ENCODE measurements around the gene SPNS3.
A peak's percentile ranks its signal among the peaks of the same experiment; 100 is the strongest.

The SPNS3 gene, protein sequence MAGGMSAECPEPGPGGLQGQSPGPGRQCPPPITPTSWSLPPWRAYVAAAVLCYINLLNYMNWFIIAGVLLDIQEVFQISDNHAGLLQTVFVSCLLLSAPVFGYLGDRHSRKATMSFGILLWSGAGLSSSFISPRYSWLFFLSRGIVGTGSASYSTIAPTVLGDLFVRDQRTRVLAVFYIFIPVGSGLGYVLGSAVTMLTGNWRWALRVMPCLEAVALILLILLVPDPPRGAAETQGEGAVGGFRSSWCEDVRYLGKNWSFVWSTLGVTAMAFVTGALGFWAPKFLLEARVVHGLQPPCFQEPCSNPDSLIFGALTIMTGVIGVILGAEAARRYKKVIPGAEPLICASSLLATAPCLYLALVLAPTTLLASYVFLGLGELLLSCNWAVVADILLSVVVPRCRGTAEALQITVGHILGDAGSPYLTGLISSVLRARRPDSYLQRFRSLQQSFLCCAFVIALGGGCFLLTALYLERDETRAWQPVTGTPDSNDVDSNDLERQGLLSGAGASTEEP

DNA sequence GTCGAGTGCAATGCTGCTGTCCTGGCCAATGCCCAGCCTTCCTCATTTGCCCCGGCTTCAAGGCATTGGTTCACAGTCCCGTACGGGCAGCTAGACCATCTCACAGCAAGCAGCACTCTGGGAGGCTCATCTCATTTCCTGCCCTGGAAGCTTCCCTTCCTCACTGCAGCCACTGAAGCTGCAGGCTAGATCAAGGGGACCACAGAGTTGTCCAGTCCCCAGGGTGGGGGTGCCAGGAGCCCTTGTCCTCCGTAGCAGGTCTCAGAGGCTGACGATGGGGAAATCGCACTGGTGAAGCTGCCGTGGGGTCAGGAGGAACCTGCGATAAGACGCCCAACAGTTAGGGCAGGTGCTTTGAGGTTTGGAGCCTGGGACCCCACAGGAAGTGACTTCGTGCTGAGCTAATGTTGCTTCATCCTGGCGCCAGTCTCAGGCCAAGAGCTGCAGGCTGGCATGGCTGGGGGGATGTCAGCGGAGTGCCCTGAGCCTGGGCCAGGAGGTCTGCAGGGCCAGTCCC is at the start of gene SPNS3:
TSS of gene SPNS3 (plus strand) at position 426 of the 517 bp plus-strand sequence. CDS start at position 454, 28 bp downstream.
- TF ChIP-seq, protein P1, sequence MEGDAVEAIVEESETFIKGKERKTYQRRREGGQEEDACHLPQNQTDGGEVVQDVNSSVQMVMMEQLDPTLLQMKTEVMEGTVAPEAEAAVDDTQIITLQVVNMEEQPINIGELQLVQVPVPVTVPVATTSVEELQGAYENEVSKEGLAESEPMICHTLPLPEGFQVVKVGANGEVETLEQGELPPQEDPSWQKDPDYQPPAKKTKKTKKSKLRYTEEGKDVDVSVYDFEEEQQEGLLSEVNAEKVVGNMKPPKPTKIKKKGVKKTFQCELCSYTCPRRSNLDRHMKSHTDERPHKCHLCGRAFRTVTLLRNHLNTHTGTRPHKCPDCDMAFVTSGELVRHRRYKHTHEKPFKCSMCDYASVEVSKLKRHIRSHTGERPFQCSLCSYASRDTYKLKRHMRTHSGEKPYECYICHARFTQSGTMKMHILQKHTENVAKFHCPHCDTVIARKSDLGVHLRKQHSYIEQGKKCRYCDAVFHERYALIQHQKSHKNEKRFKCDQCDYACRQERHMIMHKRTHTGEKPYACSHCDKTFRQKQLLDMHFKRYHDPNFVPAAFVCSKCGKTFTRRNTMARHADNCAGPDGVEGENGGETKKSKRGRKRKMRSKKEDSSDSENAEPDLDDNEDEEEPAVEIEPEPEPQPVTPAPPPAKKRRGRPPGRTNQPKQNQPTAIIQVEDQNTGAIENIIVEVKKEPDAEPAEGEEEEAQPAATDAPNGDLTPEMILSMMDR (IDR thresholded peaks at IDR 0.05; ENCODE audit: borderline replicate concordance, control extremely low read depth, extremely low read depth, insufficient read depth, missing control alignments): no peak
- DNase-seq (ENCODE audit: low spot score): peak; percentile 38
- in situ Hi-C loops (cut with MboI; ENCODE audit: low sequenced_read_pairs, unreplicated experiment): loop anchor here (10.0 kb wide), 1 partner anchor 191 kb away; no protein-coding TSS in a partner anchor

DNA sequence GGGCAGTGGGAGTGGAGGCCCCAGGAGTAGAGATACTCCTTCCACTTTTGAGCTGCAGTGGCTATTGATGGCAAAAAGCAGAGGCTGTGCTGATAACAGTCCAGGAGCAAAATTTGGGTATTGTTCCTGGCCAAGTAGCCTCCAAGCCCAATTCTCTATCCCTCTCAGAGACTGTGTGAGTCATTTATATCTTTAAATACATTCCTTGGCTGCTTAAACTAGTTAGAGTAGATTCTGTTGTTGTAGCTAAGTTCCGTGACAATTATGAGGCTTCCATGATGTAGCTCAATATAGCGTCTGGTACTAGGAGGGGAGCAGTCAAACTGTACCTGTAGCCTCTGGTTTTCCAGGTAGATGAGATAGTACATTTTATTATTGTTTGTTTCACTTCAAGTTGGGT is 47.3 kb upstream of the SPNS3 start:
- TF ChIP-seq, protein P1 (IDR thresholded peaks at IDR 0.05; ENCODE audit: borderline replicate concordance, control extremely low read depth, extremely low read depth, insufficient read depth, missing control alignments): no peak
- in situ Hi-C loops (cut with MboI; ENCODE audit: low sequenced_read_pairs, unreplicated experiment): no loop called here
- no peak for DNase-seq (ENCODE audit: low spot score)

DNA sequence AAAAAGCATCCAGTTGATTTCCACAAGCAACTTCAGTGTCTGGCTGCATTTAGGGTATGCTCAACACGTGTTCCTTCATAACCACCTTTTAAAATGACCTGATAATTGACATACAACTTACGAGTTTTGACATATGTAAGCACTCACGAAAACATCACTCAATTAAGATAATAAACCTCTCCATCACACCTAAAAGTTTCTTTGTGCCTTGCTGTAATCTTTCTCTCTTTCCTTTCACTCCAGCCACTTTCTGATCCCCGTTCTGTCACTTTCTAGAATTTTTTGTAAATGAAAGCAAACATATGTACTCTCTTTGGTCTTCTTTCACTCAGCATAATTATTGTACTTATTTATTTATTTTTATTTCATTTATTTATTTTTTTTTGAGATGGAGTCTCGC is 46.6 kb upstream of the SPNS3 start:
- in situ Hi-C loops (cut with MboI; ENCODE audit: low sequenced_read_pairs, unreplicated experiment): no loop called here

DNA sequence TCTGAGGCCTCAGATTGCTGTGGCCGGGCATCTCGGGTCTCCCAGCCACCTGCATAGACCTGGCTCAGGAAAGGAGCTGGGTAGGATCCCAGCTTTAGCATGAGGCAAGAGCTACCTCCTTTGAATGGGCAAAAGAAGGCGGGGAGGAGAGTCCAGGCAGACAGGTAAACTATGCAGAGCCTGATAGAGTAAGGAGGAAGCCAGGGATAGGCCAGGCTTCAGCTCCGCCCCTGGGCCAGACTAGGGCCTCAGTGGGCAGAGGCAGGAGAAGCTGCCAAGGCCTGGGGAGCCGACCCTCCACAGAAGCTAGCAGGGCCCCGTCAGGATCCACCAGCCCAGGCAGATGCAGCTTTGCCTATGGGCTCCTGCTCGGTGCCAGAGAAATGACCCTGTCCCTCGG is 44.7 kb upstream of the SPNS3 start:
- TF ChIP-seq, protein P1 (IDR thresholded peaks at IDR 0.05; ENCODE audit: borderline replicate concordance, control extremely low read depth, extremely low read depth, insufficient read depth, missing control alignments): no peak
- DNase-seq (ENCODE audit: low spot score): no peak
- in situ Hi-C loops (cut with MboI; ENCODE audit: low sequenced_read_pairs, unreplicated experiment): no loop called here

More for the DNA sequence above, 46.6 kb upstream of the SPNS3 start:
- no peak for DNase-seq (ENCODE audit: low spot score)
- TF ChIP-seq, protein P1 (IDR thresholded peaks at IDR 0.05; ENCODE audit: borderline replicate concordance, control extremely low read depth, extremely low read depth, insufficient read depth, missing control alignments): no peak

DNA sequence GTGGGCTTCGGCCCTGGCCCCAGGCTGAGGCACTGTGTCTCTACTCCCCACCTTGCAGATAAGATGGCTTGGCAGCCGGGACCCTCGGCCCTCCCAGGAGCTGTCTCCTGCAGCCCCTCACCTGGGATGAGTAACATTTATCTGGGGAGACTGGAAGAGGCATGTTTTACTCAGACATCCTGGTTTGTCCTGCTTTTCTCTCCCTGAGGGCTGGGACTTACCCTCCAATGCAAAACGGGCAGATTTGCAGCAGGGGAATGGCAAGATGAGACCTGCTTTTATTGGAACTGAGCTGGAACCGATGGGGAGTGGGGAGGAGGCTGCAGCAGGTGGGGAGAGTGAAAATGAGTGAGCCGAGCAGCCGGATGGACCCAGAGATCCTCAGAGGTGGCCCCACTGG is 39.9 kb upstream of the SPNS3 start:
- peak; percentile 31 for DNase-seq (ENCODE audit: low spot score)
- in situ Hi-C loops (cut with MboI; ENCODE audit: low sequenced_read_pairs, unreplicated experiment): no loop called here
- TF ChIP-seq, protein P1 (IDR thresholded peaks at IDR 0.05; ENCODE audit: borderline replicate concordance, control extremely low read depth, extremely low read depth, insufficient read depth, missing control alignments): no peak

DNA sequence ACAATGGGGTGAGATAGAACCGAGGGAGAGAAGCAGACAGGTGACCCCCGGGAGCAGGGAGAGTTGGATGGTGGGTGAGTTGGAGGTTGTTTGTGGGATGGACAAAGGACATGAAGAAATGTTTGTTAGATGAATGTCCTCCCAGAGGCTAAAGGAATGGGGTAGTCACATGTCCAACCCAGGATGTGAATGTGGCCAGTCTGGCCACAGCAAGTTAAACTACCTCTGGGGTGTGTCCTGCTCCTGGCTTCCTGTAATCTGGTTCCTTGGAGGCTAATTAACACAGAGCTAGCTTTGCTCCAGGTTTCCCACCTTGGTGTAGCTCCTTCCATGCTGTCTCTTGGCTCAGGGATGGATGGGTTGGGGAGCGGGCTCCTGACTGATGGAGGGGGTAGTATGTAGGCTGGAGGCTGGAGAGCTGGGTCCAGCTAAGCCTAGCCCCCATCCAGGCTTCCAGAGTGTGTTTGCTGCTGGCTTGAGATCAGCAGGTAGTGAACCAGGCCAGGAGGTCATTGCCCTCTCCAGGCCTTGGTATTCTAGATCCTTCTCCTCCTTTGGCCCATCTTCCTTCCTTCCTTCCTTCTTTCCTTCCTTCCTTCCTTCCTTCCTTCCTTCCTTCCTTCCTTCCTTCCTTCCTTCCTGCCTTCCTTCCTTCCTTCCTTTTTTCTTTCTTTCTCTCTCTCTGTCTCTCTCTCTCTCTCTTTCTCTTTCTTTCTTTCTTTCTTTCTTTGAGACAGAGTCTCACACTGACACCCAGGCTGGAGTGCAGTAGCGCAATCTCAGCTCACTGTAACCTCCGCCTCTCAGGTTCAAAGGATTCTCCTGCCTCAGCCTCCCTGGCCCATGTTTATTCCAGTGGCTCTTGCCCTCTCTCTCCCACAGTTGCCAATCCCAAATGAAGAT is 39.3 kb upstream of the SPNS3 start:
- in situ Hi-C loops (cut with MboI; ENCODE audit: low sequenced_read_pairs, unreplicated experiment): no loop called here
- DNase-seq (ENCODE audit: low spot score): peak; percentile 20
- TF ChIP-seq, protein P1 (IDR thresholded peaks at IDR 0.05; ENCODE audit: borderline replicate concordance, control extremely low read depth, extremely low read depth, insufficient read depth, missing control alignments): no peak

Measured in GM13976 (cell line).